ACC112 (cell line): ENCODE measurements around the gene MLH3.
A peak's percentile ranks its signal among the peaks of the same experiment; 100 is the strongest.

Source experiments
- H2AFZ ChIP-seq: fragments of 200-600 bp; sonication (generic); one replicate; pipeline ENCODE4 v1.6.0; 2017; ENCODE audit warnings: antibody characterized with exemption, low read length; ENCODE audit not compliant: unreplicated experiment
- H3K27ac ChIP-seq: fragments of 200-600 bp; sonication (generic); 2 replicates; pipeline ENCODE4 v1.5.1; 2014; ENCODE audit warnings: low read depth, mild to moderate bottlenecking, antibody characterized with exemption, low read length, moderate library complexity
- H3K27me3 ChIP-seq: fragments of 200-600 bp; sonication (generic); 2 replicates; pipeline ENCODE4 v1.6.1; 2014; ENCODE audit warnings: mild to moderate bottlenecking, antibody characterized with exemption, low read length, moderate library complexity, mixed read lengths; ENCODE audit not compliant: insufficient read depth
- H3K36me3 ChIP-seq: fragments of 200-600 bp; sonication (generic); 2 replicates; pipeline ENCODE4 v1.6.1; 2016; ENCODE audit warnings: mild to moderate bottlenecking, antibody characterized with exemption, low read length, moderate library complexity, mixed read lengths; ENCODE audit not compliant: insufficient read depth
- H3K4me1 ChIP-seq: fragments of 200-600 bp; sonication (generic); one replicate; pipeline ENCODE4 v1.6.1; 2016; ENCODE audit warnings: low read length, mixed read lengths; ENCODE audit not compliant: insufficient read depth, unreplicated experiment, control insufficient read depth
- H3K4me3 ChIP-seq: fragments of 200-600 bp; sonication (generic); 2 replicates; pipeline ENCODE4 v1.5.1; 2014; ENCODE audit warnings: mild to moderate bottlenecking, low read depth, low read length
- H3K79me2 ChIP-seq: fragments of 200-600 bp; sonication (generic); one replicate; pipeline ENCODE4 v1.6.0; 2016; ENCODE audit warnings: low read length; ENCODE audit not compliant: control insufficient read depth, unreplicated experiment, insufficient read depth

Gene MLH3

DNA sequence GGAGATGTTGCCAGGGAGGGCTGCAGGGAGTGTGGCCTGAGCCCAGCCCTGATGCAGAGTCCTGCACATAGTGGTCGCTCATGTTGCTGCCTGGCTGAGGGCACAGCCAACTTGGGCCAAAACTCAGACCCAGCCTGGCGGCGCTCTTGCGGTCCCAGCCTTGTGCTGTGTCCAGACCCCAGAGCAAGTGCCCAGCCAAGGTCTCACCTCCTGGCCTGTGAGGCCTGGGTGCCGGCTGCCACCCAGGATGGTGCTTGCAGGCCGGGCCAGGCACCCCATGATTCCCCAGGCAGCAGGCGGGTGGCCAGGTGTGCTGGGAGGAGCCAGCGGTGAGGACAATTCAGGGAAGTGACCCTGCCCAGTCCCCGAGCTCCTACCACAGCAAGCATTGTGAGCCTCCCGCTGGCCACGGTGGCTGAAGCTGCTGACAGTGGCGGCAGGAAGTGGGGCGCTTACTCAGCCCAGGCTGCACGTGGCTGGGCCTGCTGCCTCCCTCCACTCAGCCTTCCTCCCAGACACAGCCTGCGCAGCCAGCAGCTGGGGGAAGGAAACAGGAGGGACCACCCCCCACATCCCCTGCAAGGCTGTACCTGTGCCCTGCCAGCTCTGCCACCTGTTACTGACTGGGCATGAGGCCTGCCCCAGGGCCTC is 78.1 kb downstream of the MLH3 start:
- Histone ChIP-seq H3K4me1 (no peaks in the 10 kb centered on the region), H3K36me3 (no peaks in the 10 kb centered on the region), H3K27me3 (no peaks in the 10 kb centered on the region), H2AFZ (no peak overlapping the region), H3K4me3 (no peak overlapping the region), H3K79me2 (no peaks in the 10 kb centered on the region), H3K27ac (no peak overlapping the region)

DNA sequence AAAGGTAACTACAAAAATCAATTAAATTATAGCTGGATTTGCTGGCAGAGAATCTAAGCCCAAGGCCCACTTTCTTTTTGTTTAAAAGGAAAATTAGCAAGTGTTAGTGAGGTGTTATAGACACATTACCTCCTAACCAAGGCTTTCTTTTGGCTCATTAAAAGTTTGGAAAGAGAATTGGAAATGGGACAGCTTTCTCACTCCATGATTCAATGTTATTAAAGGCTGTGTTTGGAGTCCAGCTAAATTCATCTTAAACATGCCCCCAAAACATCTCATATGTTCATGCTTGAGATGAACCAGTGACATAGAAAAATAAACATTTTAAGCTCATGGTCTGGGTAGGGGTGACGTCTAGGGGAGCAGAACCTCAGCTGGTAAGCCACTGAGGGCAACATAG is 82.5 kb downstream of the MLH3 start:
- H3K4me1 ChIP-seq = peaks cover 13% of the 10 kb centered on the region
- no peaks in the 10 kb centered on the region for H3K36me3 ChIP-seq
- no peaks in the 10 kb centered on the region for H3K79me2 ChIP-seq
- no peaks in the 10 kb centered on the region for H3K27me3 ChIP-seq
- no peak overlapping the region for H3K27ac ChIP-seq
- no peak overlapping the region for H3K4me3 ChIP-seq
- no peak overlapping the region for H2AFZ ChIP-seq

DNA sequence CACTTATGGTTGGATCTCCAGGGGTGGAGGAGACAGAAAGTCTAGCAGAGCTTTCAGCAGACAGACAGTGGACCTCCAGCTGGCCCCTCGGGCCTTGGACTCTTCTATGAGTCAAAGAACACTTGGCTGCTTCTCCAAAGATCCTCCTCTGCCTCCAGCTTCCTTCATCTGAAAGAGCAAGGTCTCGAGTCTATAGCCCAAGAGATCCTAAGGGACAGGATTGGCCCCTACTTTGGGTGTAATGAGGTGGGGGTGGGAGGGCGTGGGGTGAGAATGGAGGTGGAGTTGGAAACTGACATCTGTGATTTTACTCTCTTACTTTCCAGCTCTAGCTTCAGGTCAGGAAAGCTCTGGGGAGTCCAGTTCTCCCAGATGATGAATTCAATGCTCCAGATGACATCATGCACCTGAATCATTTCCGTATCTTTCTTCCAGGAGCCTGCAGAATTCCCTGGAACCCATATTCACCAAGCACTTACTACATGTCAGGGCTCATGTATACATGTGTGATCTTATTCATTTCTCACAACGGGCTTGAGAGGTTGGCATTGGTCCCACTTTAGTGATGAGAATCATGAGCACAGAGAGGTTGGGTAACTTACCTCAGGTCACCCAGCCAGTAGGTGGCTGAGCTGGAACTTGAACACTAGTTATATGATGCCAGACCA is 85.6 kb downstream of the MLH3 start:
- peak overlapping the region; percentile 70 for H3K27ac ChIP-seq
- H2AFZ ChIP-seq = peak overlapping the region; percentile 31
- no peaks in the 10 kb centered on the region for H3K36me3 ChIP-seq
- H3K4me1 ChIP-seq = peaks cover 13% of the 10 kb centered on the region
- H3K79me2 ChIP-seq = no peaks in the 10 kb centered on the region
- no peaks in the 10 kb centered on the region for H3K27me3 ChIP-seq
- H3K4me3 ChIP-seq = no peak overlapping the region

DNA sequence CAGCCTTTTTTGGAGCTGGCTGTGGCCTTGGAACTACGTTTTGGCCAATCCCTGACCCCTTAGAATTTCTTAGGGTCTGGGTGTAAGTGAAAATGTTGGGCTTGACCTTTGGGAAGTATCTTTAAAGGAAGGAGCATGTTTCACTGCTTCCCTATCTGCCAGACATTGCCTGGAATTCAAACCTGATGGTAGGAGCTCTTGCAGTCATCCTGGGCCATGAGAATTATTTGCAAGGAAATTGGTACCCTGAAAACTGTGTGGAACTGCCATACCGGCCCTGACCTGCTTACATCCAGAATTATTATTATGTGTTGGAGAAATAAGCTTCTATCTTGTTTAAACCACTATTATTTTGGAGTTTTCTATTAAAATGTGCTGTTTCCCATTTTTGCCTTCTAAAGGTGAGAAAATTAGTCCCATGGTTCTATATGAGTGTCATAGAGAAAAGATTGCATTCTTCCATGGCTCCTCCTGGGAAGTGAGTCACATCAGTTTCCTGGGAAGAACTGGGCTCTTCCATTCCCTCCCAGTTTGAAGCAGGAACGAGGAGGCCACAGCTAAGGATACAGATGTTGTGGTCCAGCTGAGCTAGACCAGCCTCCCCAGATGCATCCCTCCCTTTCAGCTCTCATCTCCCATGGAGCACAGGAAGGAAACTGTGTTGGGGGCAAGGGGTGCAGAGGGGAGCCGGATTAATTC is 86.3 kb downstream of the MLH3 start:
- H3K27ac ChIP-seq = peak overlapping the region; percentile 70
- no peak overlapping the region for H3K4me3 ChIP-seq
- no peaks in the 10 kb centered on the region for H3K27me3 ChIP-seq
- no peaks in the 10 kb centered on the region for H3K36me3 ChIP-seq
- H2AFZ ChIP-seq = peak overlapping the region; percentile 31
- H3K4me1 ChIP-seq = peaks cover 13% of the 10 kb centered on the region
- H3K79me2 ChIP-seq = no peaks in the 10 kb centered on the region
